CD4-positive, alpha-beta T cell (primary cell): ENCODE results near the gene ITPRIPL1. TPM values are rescaled to one million over a fixed set of nuclear protein-coding genes. Genes with fewer than 3 reads are reported as not detected.
A peak's percentile ranks its signal among the peaks of the same experiment; 100 is the strongest.

Source experiments
- ATAC-seq: fragments of 200-7000 bp; cut with Tn5 transposase; one replicate; pipeline ENCODE4 v1.10.0; 2022; ENCODE audit warnings: mild to moderate bottlenecking; ENCODE audit not compliant: poor library complexity
- CTCF ChIA-PET: fragments of 350-600 bp; sonication (Branson Sonifier 250); formaldehyde crosslinking; loops from one replicate; lab custom pipeline; 2021; ENCODE audit warnings: antibody characterized with exemption, inconsistent platforms; lab: Charles Lee
- POLR2A ChIA-PET: fragments of 350-600 bp; sonication (Branson Sonifier 250); formaldehyde crosslinking; loops from one replicate; lab custom pipeline; 2021; ENCODE audit warnings: antibody characterized with exemption, inconsistent platforms; lab: Charles Lee
- DNase-seq, 14 experiments: peaks; one replicate each; pipeline ENCODE4 v3.0.0-alpha.2; 2013 to 2020; ENCODE audit warnings: mixed read lengths in 2 of 14
- H3K27ac ChIP-seq, 2 donors: one replicate each; pipeline versions ENCODE4 v1.5.1 to v1.7.0; 2013; ENCODE audit warnings: low read length in 2 of 2, low read depth in 1 of 2, mild to moderate bottlenecking in 1 of 2
- H3K27me3 ChIP-seq, 2 experiments: 1 replicate in 1 of 2; 2 replicates in 1 of 2; pipeline versions ENCODE4 v1.6.1 to v1.7.0; 2013; ENCODE audit warnings: low read length in 2 of 2, control low read depth in 1 of 2, mild to moderate bottlenecking in 1 of 2, moderate library complexity in 1 of 2; ENCODE audit not compliant: insufficient read depth in 2 of 2, control insufficient read depth in 1 of 2
- H3K36me3 ChIP-seq: one replicate; pipeline ENCODE4 v1.6.1; 2013; ENCODE audit warnings: low read length, control low read depth; ENCODE audit not compliant: insufficient read depth
- H3K4me1 ChIP-seq: one replicate; pipeline ENCODE4 v1.6.1; 2013; ENCODE audit warnings: low read length, control low read depth; ENCODE audit not compliant: insufficient read depth
- H3K4me3 ChIP-seq: one replicate; pipeline ENCODE4 v1.5.1; 2013; ENCODE audit warnings: mild to moderate bottlenecking, low read length, moderate library complexity
- H3K9me3 ChIP-seq, 2 experiments: 1 replicate in 1 of 2; 2 replicates in 1 of 2; pipeline versions ENCODE4 v1.6.1 to v1.7.0; 2013; ENCODE audit warnings: low read length in 2 of 2, mild to moderate bottlenecking in 2 of 2, control low read depth in 1 of 2, moderate library complexity in 1 of 2; ENCODE audit not compliant: control insufficient read depth in 1 of 2, insufficient read depth in 1 of 2
- H3K27ac Mint-ChIP-seq: one replicate; pipeline ENCODE4 v1.8.0; 2020; ENCODE audit warnings: mixed read lengths
- H3K27me3 Mint-ChIP-seq: one replicate; pipeline ENCODE4 v1.8.0; 2021; ENCODE audit warnings: mixed read lengths
- H3K36me3 Mint-ChIP-seq: one replicate; pipeline ENCODE4 v1.8.0; 2021; ENCODE audit warnings: low read depth, mixed read lengths
- H3K4me1 Mint-ChIP-seq: one replicate; pipeline ENCODE4 v1.8.0; 2021; ENCODE audit warnings: low read depth, mixed read lengths
- H3K4me3 Mint-ChIP-seq: one replicate; pipeline ENCODE4 v1.8.0; 2020; ENCODE audit warnings: mild to moderate bottlenecking, mixed read lengths
- H3K9me3 Mint-ChIP-seq: one replicate; pipeline ENCODE4 v1.8.0; 2020; ENCODE audit warnings: mixed read lengths
- intact Hi-C, 2 experiments: fragments of 100-400 bp; cut with DNase I in 1 of 2; cut with micrococcal nuclease in 1 of 2; formaldehyde crosslinking; loops; one replicate each; pipeline versions ENCODE4 v1.15.1 to v1.9.0; 2023 to 2025; cut with DNase I, micrococcal nuclease
- total RNA-seq, 174 experiments: library from RNA in 2 of 174; stranded (reverse) in 2 of 174; gene quantifications; one replicate each; pipeline ENCODE4 v1.2.3 and lab custom pipeline; 2021 to 2026
- TF ChIP-seq, protein P1 (sequence below): fragments of 200-600 bp; IDR thresholded peaks from one replicate; pipeline ENCODE4 v1.8.0; 2022; ENCODE audit warnings: antibody characterized with exemption, mild to moderate bottlenecking

Gene ITPRIPL1
- total RNA-seq, 2 experiments from 2014 or later, result 5.1 to 5.7 TPM

DNA sequence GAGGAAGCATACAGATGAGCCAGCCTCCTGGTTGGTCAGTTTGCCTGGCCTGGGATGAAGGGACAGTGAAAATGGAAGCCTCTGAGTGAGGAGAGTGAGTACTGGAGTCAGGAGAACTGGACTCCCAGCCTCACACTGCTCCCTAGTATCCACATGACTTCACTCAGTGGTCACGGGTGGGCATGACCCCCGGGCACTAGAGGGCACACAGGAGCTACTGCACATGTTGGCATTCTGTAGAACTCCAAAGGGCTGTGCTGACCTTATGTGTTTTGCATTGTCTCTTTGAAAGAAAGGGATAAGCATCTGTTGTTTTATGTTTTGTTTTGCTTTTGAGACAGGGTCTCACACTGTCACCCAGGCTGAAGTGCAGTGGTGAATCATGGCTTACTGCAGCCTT lies 34.2 kb downstream of the ITPRIPL1 start:
- peak; percentile 29 to 67 (median 47) for DNase-seq
- POLR2A ChIA-PET, result interaction anchor here (2.3 kb wide), 1 partner anchor 48 kb away, joined by 7 read pairs; no protein-coding TSS in a partner anchor
- Histone ChIP-seq H3K4me3 (no peak overlapping the region), H3K4me1 (peaks cover 10% of the 10 kb centered on the region), H3K27me3 (no peaks in the 10 kb centered on the region), H3K27ac (no peak overlapping the region), H3K9me3 (no peaks in the 10 kb centered on the region), H3K36me3 (no peaks in the 10 kb centered on the region)
- H3K4me3 Mint-ChIP-seq, result no peak overlapping the region
- intact Hi-C loops, result loop anchor here (1.0 kb wide), 2 partner anchors 149 to 195 kb away; no protein-coding TSS in a partner anchor
- H3K4me1 Mint-ChIP-seq, result peaks cover 15% of the 10 kb centered on the region
- peak; percentile 64 for ATAC-seq
- H3K27ac Mint-ChIP-seq, result peak overlapping the region; percentile 84
- no peaks in the 10 kb centered on the region for H3K27me3 Mint-ChIP-seq
- CTCF ChIA-PET, result interaction anchor here (1.2 to 2.7 kb wide), 2 partner anchors 15 to 195 kb away, joined by 3 to 9 read pairs; no protein-coding TSS in a partner anchor
- no peaks in the 10 kb centered on the region for H3K36me3 Mint-ChIP-seq
- TF ChIP-seq, protein P1, sequence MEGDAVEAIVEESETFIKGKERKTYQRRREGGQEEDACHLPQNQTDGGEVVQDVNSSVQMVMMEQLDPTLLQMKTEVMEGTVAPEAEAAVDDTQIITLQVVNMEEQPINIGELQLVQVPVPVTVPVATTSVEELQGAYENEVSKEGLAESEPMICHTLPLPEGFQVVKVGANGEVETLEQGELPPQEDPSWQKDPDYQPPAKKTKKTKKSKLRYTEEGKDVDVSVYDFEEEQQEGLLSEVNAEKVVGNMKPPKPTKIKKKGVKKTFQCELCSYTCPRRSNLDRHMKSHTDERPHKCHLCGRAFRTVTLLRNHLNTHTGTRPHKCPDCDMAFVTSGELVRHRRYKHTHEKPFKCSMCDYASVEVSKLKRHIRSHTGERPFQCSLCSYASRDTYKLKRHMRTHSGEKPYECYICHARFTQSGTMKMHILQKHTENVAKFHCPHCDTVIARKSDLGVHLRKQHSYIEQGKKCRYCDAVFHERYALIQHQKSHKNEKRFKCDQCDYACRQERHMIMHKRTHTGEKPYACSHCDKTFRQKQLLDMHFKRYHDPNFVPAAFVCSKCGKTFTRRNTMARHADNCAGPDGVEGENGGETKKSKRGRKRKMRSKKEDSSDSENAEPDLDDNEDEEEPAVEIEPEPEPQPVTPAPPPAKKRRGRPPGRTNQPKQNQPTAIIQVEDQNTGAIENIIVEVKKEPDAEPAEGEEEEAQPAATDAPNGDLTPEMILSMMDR, result peak; percentile 65
- no peaks in the 10 kb centered on the region for H3K9me3 Mint-ChIP-seq

DNA sequence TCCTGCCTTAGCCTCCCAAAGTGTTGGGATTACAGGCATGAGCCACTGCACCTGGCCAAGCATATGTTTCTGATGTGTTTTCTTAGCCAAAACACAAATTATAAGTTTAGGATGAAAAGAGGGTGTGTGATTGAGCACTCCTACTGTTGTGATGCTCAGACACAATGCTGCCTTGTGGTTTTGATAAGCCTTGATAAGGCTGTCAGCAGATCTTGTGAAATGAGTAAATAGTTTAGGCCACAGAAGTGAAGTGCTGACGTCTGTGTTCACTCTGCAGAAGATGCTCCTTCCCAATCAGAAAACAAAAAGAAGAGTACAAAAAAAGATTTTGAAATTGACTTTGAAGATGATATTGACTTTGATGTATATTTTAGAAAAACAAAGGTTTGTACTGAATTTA lies 34.7 kb downstream of the ITPRIPL1 start:
- Mint-ChIP-seq H3K27ac (peak overlapping the region; percentile 84), H3K4me3 (peak overlapping the region; percentile 54), H3K36me3 (no peaks in the 10 kb centered on the region), H3K4me1 (peaks cover 15% of the 10 kb centered on the region), H3K27me3 (no peaks in the 10 kb centered on the region), H3K9me3 (no peaks in the 10 kb centered on the region)
- H3K9me3 ChIP-seq, result no peaks in the 10 kb centered on the region
- peak in 5 of 14 experiments; percentile 9 to 67 (median 60) for DNase-seq
- no peak overlapping the region for H3K4me3 ChIP-seq
- ChIA-PET POLR2A (interaction anchor here (2.3 kb wide), 1 partner anchor 47 kb away, joined by 7 read pairs; no protein-coding TSS in a partner anchor), CTCF (interaction anchor here (1.2 to 2.7 kb wide), 2 partner anchors 15 to 195 kb away, joined by 3 to 9 read pairs; no protein-coding TSS in a partner anchor)
- H3K4me1 ChIP-seq, result peaks cover 10% of the 10 kb centered on the region
- intact Hi-C loops, result loop anchor here (1.0 kb wide), 2 partner anchors 148 to 194 kb away; no protein-coding TSS in a partner anchor
- TF ChIP-seq, protein P1, result no peak
- no peaks in the 10 kb centered on the region for H3K36me3 ChIP-seq
- no peak overlapping the region for H3K27ac ChIP-seq
- ATAC-seq, result peak; percentile 93
- no peaks in the 10 kb centered on the region for H3K27me3 ChIP-seq

DNA sequence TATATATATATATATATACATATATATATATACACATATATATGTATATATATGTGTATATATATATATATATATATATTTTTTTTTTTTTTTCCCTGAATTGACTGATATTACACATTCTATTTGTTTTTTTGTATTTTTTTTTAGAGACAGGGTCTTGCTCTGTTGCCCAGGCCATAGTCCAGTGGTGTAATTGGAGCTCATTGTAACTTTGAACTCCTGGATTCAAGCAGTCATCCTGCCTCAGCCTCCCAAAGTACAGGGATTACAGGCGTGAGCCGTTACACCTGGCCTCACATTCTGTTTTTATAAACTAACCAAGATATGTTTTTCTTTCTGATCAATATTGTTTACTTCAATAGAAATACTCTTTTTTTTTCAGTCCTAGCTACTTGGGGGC lies 36.6 kb downstream of the ITPRIPL1 start:
- Mint-ChIP-seq H3K4me3 (no peak overlapping the region), H3K4me1 (peaks cover 15% of the 10 kb centered on the region), H3K27me3 (no peaks in the 10 kb centered on the region), H3K27ac (no peak overlapping the region), H3K36me3 (no peaks in the 10 kb centered on the region), H3K9me3 (no peaks in the 10 kb centered on the region)
- no peak overlapping the region for H3K27ac ChIP-seq
- no peaks in the 10 kb centered on the region for H3K9me3 ChIP-seq
- ATAC-seq (no peak), DNase-seq (no peak)
- no peaks in the 10 kb centered on the region for H3K27me3 ChIP-seq
- TF ChIP-seq, protein P1, result no peak
- intact Hi-C loops, result no loop called here
- CTCF ChIA-PET, result no interaction called here
- H3K4me3 ChIP-seq, result no peak overlapping the region
- H3K4me1 ChIP-seq, result peaks cover 10% of the 10 kb centered on the region
- no peaks in the 10 kb centered on the region for H3K36me3 ChIP-seq
- POLR2A ChIA-PET, result no interaction called here
